Colonic mucosa (tissue), 4 donors: Measurements from ENCODE around the gene SYT17. TPM values are rescaled to one million over a fixed set of nuclear protein-coding genes. Genes with fewer than 3 reads are reported as not detected.
A peak's percentile ranks its signal among the peaks of the same experiment; 100 is the strongest.

Experiments used
- DNase-seq: peaks from one replicate; pipeline ENCODE4 v3.0.0-alpha.2; 2020
- H3K27ac ChIP-seq: fragments of 200-600 bp; one replicate; pipeline ENCODE4 v1.8.0; 2021
- H3K27me3 ChIP-seq: fragments of 200-600 bp; one replicate; pipeline ENCODE4 v1.8.0; 2021
- H3K36me3 ChIP-seq: fragments of 200-600 bp; one replicate; pipeline ENCODE4 v1.8.0; 2021
- H3K4me1 ChIP-seq: fragments of 200-600 bp; one replicate; pipeline ENCODE4 v1.8.0; 2021; ENCODE audit warnings: mild to moderate bottlenecking
- H3K4me3 ChIP-seq: fragments of 200-600 bp; one replicate; pipeline ENCODE4 v1.8.0; 2021
- H3K9ac ChIP-seq, 2 donors: one replicate each; pipeline ENCODE4 v1.7.0; 2013; ENCODE audit warnings: control low read depth in 2 of 2, low read depth in 2 of 2, low read length in 2 of 2
- H3K9me3 ChIP-seq: fragments of 200-600 bp; one replicate; pipeline ENCODE4 v1.8.0; 2021
- intact Hi-C: fragments of 100-400 bp; cut with DNase I; formaldehyde crosslinking; loops from one replicate; pipeline ENCODE4 v1.14.1; 2022
- total RNA-seq, 2 donors: library from RNA; stranded (reverse); fragmentation: NEBNext Ultra II Directional in 1 of 2; extraction: Animal tissue kit (Norgen Biotek cat#: 25700) in 1 of 2; gene quantifications; one replicate each; pipeline ENCODE4 v1.2.1, GENCODE V29; 2021
- TF ChIP-seq, protein P1 (sequence below): fragments of 200-600 bp; IDR thresholded peaks from one replicate; pipeline ENCODE4 v1.8.0; 2022; ENCODE audit warnings: antibody characterized with exemption, mild to moderate bottlenecking
- donor health status: healthy.
- donor health status: DM: no; HTN: no; CAD: no.
- donor health status: DM: no; HTN: no; CAD: no.

SYT17 gene
- total RNA-seq, 2 donors from 2014 or later: 5.1 to 5.5 TPM

GRCh38 chr16:19230575-19230974, 62.5 kb downstream of the SYT17 start:
- intact Hi-C loops: no loop called here
- H3K27ac ChIP-seq: no peak overlapping the region
- TF ChIP-seq, protein P1, sequence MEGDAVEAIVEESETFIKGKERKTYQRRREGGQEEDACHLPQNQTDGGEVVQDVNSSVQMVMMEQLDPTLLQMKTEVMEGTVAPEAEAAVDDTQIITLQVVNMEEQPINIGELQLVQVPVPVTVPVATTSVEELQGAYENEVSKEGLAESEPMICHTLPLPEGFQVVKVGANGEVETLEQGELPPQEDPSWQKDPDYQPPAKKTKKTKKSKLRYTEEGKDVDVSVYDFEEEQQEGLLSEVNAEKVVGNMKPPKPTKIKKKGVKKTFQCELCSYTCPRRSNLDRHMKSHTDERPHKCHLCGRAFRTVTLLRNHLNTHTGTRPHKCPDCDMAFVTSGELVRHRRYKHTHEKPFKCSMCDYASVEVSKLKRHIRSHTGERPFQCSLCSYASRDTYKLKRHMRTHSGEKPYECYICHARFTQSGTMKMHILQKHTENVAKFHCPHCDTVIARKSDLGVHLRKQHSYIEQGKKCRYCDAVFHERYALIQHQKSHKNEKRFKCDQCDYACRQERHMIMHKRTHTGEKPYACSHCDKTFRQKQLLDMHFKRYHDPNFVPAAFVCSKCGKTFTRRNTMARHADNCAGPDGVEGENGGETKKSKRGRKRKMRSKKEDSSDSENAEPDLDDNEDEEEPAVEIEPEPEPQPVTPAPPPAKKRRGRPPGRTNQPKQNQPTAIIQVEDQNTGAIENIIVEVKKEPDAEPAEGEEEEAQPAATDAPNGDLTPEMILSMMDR: no peak
- H3K36me3 ChIP-seq: no peaks in the 10 kb centered on the region
- no peak for DNase-seq
- H3K4me1 ChIP-seq: no peaks in the 10 kb centered on the region
- H3K27me3 ChIP-seq: no peaks in the 10 kb centered on the region
- H3K9me3 ChIP-seq: no peaks in the 10 kb centered on the region
- no peak overlapping the region for H3K4me3 ChIP-seq
- H3K9ac ChIP-seq: no peak overlapping the region

DNA sequence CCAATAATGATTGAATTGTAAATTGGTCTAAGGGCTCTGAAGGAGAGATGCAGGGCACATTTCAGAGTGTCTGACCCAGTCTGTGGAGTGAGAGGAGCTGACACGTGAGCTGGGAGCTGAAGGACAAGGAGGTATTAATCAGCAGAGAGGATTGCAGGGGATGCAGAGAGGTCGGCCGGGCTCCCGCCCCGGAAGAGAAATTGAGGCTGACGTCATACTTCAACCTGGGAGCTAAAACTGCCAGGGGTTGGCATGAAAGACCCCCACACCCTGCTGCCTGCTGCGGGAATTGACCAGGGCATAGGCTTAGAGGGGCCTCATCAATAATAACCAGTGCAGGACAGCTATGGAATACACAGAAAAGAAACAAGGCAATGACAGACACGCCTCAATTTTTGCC, 63.8 kb downstream of the SYT17 start:
- DNase-seq: no peak
- TF ChIP-seq, protein P1: no peak
- Histone ChIP-seq H3K27ac (no peak overlapping the region), H3K27me3 (no peaks in the 10 kb centered on the region), H3K9ac (no peak overlapping the region), H3K4me3 (no peak overlapping the region), H3K36me3 (no peaks in the 10 kb centered on the region), H3K9me3 (no peaks in the 10 kb centered on the region), H3K4me1 (no peaks in the 10 kb centered on the region)
- intact Hi-C loops: no loop called here

- Histone ChIP-seq H3K9me3 (no peaks in the 10 kb centered on the region), H3K27me3 (no peaks in the 10 kb centered on the region), H3K4me1 (no peaks in the 10 kb centered on the region), H3K4me3 (no peak overlapping the region), H3K27ac (no peak overlapping the region), H3K36me3 (no peaks in the 10 kb centered on the region), H3K9ac (no peak overlapping the region)
- DNase-seq: no peak
- TF ChIP-seq, protein P1: no peak
- intact Hi-C loops: no loop called here
Observed at GRCh38 chr16:19232988-19233387, 64.9 kb downstream of the SYT17 start.

DNA sequence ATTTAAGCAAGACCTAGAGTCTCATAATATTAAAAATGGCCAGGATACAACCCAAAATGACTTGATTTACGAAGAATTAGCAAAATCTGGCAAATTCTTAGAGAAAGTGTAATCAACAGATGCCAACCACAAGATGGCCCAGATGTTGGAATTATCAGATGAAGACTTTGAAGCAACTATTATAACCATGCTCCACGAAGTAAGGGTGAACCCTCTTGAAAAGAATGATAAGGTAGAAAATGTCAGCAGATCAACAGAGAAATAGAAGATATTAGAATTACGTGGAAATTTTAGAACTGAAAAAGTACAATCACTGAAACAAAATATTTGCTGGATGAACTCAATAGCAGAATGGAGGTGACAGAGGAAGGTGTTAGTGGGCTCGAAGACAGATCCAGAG, 67.4 kb downstream of the SYT17 start:
- H3K36me3 ChIP-seq: no peaks in the 10 kb centered on the region
- no peak overlapping the region for H3K9ac ChIP-seq
- intact Hi-C loops: no loop called here
- no peak overlapping the region for H3K4me3 ChIP-seq
- DNase-seq: no peak
- TF ChIP-seq, protein P1: no peak
- no peaks in the 10 kb centered on the region for H3K27me3 ChIP-seq
- peak overlapping the region; percentile 7 for H3K27ac ChIP-seq
- H3K9me3 ChIP-seq: no peaks in the 10 kb centered on the region
- no peaks in the 10 kb centered on the region for H3K4me1 ChIP-seq

GRCh38 chr16:19235886-19236285, 67.8 kb downstream of the SYT17 start:
- DNase-seq: no peak
- Histone ChIP-seq H3K9me3 (no peaks in the 10 kb centered on the region), H3K4me3 (no peak overlapping the region), H3K27me3 (no peaks in the 10 kb centered on the region), H3K27ac (peak overlapping the region; percentile 7), H3K4me1 (no peaks in the 10 kb centered on the region), H3K36me3 (no peaks in the 10 kb centered on the region), H3K9ac (no peak overlapping the region)
- intact Hi-C loops: no loop called here
- TF ChIP-seq, protein P1: no peak
